ENCODE results near the gene MIPEP. TPM values are rescaled to one million over a fixed set of nuclear protein-coding genes. Genes with fewer than 3 reads are reported as not detected.

Gene MIPEP
- total and polyA plus RNA-seq, 2 experiments from 2014 or later, result 17.1 to 19.8 TPM

GRCh38 chr13:23861310-23861709 is 27.9 kb downstream of the MIPEP start:
- no peak for DNase-seq (ENCODE audit: low spot score)
- TF ChIP-seq EZH2 (IDR thresholded peaks at IDR 0.05; ENCODE audit: borderline replicate concordance) (no peak), EZH2phosphoT487 (IDR thresholded peaks at IDR 0.05; ENCODE audit: low read depth, severe bottlenecking, unreplicated experiment) (no peak), CTCF (IDR thresholded peaks at IDR 0.05; ENCODE audit: poor library complexity) (no peak)

GRCh38 chr13:23859904-23860303 is 29.3 kb downstream of the MIPEP start:
- H3K9me2 ChIP-seq (replicated peaks; ENCODE audit: insufficient read depth), result no peaks in the 10 kb centered on the region
- no peaks in the 10 kb centered on the region for H3K79me2 ChIP-seq
- no peaks in the 10 kb centered on the region for H3K4me1 ChIP-seq (ENCODE audit: insufficient read depth)
- no peaks in the 10 kb centered on the region for H3K36me3 ChIP-seq (replicated peaks; ENCODE audit: insufficient read depth, low read depth)
- H3K9me3 ChIP-seq (ENCODE audit: low read depth), result no peaks in the 10 kb centered on the region
- H2AFZ ChIP-seq, result no peak overlapping the region
- H3K27me3 ChIP-seq, result no peaks in the 10 kb centered on the region
- H4K20me1 ChIP-seq (ENCODE audit: insufficient read depth, poor library complexity, severe bottlenecking), result no peaks in the 10 kb centered on the region
- WGBS (ENCODE audit: low lambda C conversion rate, missing lambda C conversion rate), result 85% methylated on average over 2 of the region's 2 CpGs
- no peak overlapping the region for H3K4me2 ChIP-seq
- no peak for TF ChIP-seq CTCF (IDR thresholded peaks at IDR 0.05; ENCODE audit: poor library complexity)
- TF ChIP-seq EZH2 (IDR thresholded peaks at IDR 0.05; ENCODE audit: borderline replicate concordance), result no peak
- no peak for TF ChIP-seq EZH2phosphoT487 (IDR thresholded peaks at IDR 0.05; ENCODE audit: low read depth, severe bottlenecking, unreplicated experiment)
- peak overlapping the region; percentile 44 for H3K27ac ChIP-seq
- no peak for DNase-seq (ENCODE audit: low spot score)
- H3K4me3 ChIP-seq, result no peak overlapping the region

More at GRCh38 chr13:23861310-23861709, 27.9 kb downstream of the MIPEP start:
- Histone ChIP-seq H2AFZ (no peak overlapping the region), H3K79me2 (no peaks in the 10 kb centered on the region), H3K4me2 (no peak overlapping the region), H3K27me3 (no peaks in the 10 kb centered on the region), H3K9me2 (replicated peaks; ENCODE audit: insufficient read depth) (no peaks in the 10 kb centered on the region), H3K36me3 (replicated peaks; ENCODE audit: insufficient read depth, low read depth) (no peaks in the 10 kb centered on the region), H3K27ac (no peak overlapping the region), H4K20me1 (ENCODE audit: insufficient read depth, poor library complexity, severe bottlenecking) (no peaks in the 10 kb centered on the region), H3K9me3 (ENCODE audit: low read depth) (no peaks in the 10 kb centered on the region), H3K4me3 (no peak overlapping the region), H3K4me1 (ENCODE audit: insufficient read depth) (no peaks in the 10 kb centered on the region)
- WGBS (ENCODE audit: low lambda C conversion rate, missing lambda C conversion rate), result 83% methylated on average over 2 of the region's 2 CpGs

DNA sequence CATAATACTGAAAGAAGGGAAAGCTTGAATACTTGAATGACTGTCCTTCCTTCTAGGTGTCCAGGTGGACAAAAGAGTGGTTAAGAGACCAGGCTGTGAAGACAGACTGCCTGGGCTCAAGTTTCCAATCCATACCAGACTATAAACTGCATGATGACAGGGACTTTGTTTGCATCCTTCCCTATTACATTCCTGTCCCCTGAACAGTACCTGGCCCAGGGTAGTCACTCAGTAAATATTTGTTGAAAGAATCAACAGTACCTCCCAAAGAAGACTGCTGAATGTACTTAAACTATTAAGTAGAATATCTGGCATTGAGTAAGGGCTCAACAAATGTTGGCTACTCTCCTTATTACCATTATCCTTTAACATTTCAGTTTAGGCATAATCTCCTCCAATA is 29.7 kb downstream of the MIPEP start:
- Histone ChIP-seq H3K27ac (peak overlapping the region; percentile 44), H3K9me2 (replicated peaks; ENCODE audit: insufficient read depth) (no peaks in the 10 kb centered on the region), H4K20me1 (ENCODE audit: insufficient read depth, poor library complexity, severe bottlenecking) (no peaks in the 10 kb centered on the region), H2AFZ (no peak overlapping the region), H3K79me2 (no peaks in the 10 kb centered on the region), H3K4me3 (no peak overlapping the region), H3K36me3 (replicated peaks; ENCODE audit: insufficient read depth, low read depth) (no peaks in the 10 kb centered on the region), H3K27me3 (no peaks in the 10 kb centered on the region), H3K9me3 (ENCODE audit: low read depth) (no peaks in the 10 kb centered on the region), H3K4me2 (no peak overlapping the region), H3K4me1 (ENCODE audit: insufficient read depth) (no peaks in the 10 kb centered on the region)
- DNase-seq (ENCODE audit: low spot score), result no peak
- TF ChIP-seq EZH2 (IDR thresholded peaks at IDR 0.05; ENCODE audit: borderline replicate concordance) (no peak), EZH2phosphoT487 (IDR thresholded peaks at IDR 0.05; ENCODE audit: low read depth, severe bottlenecking, unreplicated experiment) (no peak), CTCF (IDR thresholded peaks at IDR 0.05; ENCODE audit: poor library complexity) (no peak)

- 89% methylated on average over 5 of the region's 5 CpGs for WGBS (ENCODE audit: low lambda C conversion rate, missing lambda C conversion rate)
- no peak for TF ChIP-seq EZH2 (IDR thresholded peaks at IDR 0.05; ENCODE audit: borderline replicate concordance)
- no peak for TF ChIP-seq EZH2phosphoT487 (IDR thresholded peaks at IDR 0.05; ENCODE audit: low read depth, severe bottlenecking, unreplicated experiment)
- no peak for TF ChIP-seq CTCF (IDR thresholded peaks at IDR 0.05; ENCODE audit: poor library complexity)
- no peaks in the 10 kb centered on the region for H3K9me3 ChIP-seq (ENCODE audit: low read depth)
- no peaks in the 10 kb centered on the region for H4K20me1 ChIP-seq (ENCODE audit: insufficient read depth, poor library complexity, severe bottlenecking)
- H3K27me3 ChIP-seq, result no peaks in the 10 kb centered on the region
- H3K9me2 ChIP-seq (replicated peaks; ENCODE audit: insufficient read depth), result no peaks in the 10 kb centered on the region
- no peak overlapping the region for H3K4me3 ChIP-seq
- no peaks in the 10 kb centered on the region for H3K36me3 ChIP-seq (replicated peaks; ENCODE audit: insufficient read depth, low read depth)
- no peak overlapping the region for H3K27ac ChIP-seq
- H3K4me1 ChIP-seq (ENCODE audit: insufficient read depth), result no peaks in the 10 kb centered on the region
- H3K79me2 ChIP-seq, result no peaks in the 10 kb centered on the region
- DNase-seq (ENCODE audit: low spot score), result no peak
- no peak overlapping the region for H2AFZ ChIP-seq
- no peak overlapping the region for H3K4me2 ChIP-seq
Measured at GRCh38 chr13:23858546-23858945, 30.7 kb downstream of the MIPEP start.

Data from hepatocyte (in vitro differentiated cells).